Karpas-422 (cell line): Measurements from ENCODE around the gene C7orf33. TPM values are rescaled to one million over a fixed set of nuclear protein-coding genes. Genes with fewer than 3 reads are reported as not detected.

Experiments
- DNase-seq: peaks from one replicate; pipeline ENCODE4 v3.0.0-alpha.2; 2015
- H2AFZ ChIP-seq: fragments of 200-600 bp; sonication (generic); 2 replicates; pipeline ENCODE4 v1.6.1; 2014; ENCODE audit warnings: antibody characterized with exemption, low read length, mixed read lengths
- H3K27ac ChIP-seq: fragments of 200-600 bp; sonication (generic); 2 replicates; pipeline ENCODE4 v1.5.1; 2014; ENCODE audit warnings: mild to moderate bottlenecking, low read length, moderate library complexity
- H3K27me3 ChIP-seq: fragments of 200-600 bp; sonication (generic); 2 replicates; pipeline ENCODE4 v1.6.1; 2014; ENCODE audit warnings: low read length, mixed read lengths
- H3K36me3 ChIP-seq: fragments of 200-600 bp; sonication (generic); 2 replicates; pipeline ENCODE4 v1.6.1; 2014; ENCODE audit warnings: low read length, mixed read lengths; ENCODE audit not compliant: insufficient read depth
- H3K4me1 ChIP-seq: fragments of 200-600 bp; sonication (generic); 2 replicates; pipeline ENCODE4 v1.6.1; 2014; ENCODE audit warnings: mild to moderate bottlenecking, low read length, mixed read lengths
- H3K4me2 ChIP-seq: fragments of 200-600 bp; sonication (generic); 2 replicates; pipeline ENCODE4 v1.6.1; 2014; ENCODE audit warnings: low read length, low read depth, mild to moderate bottlenecking; ENCODE audit not compliant: poor library complexity, severe bottlenecking
- H3K4me3 ChIP-seq: fragments of 200-600 bp; sonication (generic); 2 replicates; pipeline ENCODE4 v1.5.1; 2014; ENCODE audit warnings: mild to moderate bottlenecking, antibody characterized with exemption, low read length, mixed read lengths
- H3K79me2 ChIP-seq: fragments of 200-600 bp; sonication (generic); 2 replicates; pipeline ENCODE4 v1.6.1; 2014; ENCODE audit warnings: mild to moderate bottlenecking, low read length, mixed read lengths
- H3K9ac ChIP-seq: fragments of 200-600 bp; sonication (generic); 2 replicates; pipeline ENCODE4 v1.6.0; 2014; ENCODE audit warnings: low read length
- H3K9me2 ChIP-seq: fragments of 200-600 bp; sonication (generic), shearing (Covaris generic); replicated peaks from 2 replicates; pipeline ENCODE4 v1.6.0; 2014; ENCODE audit warnings: mild to moderate bottlenecking, low read length, moderate library complexity; ENCODE audit not compliant: insufficient read depth
- H3K9me3 ChIP-seq: fragments of 300-700, 200-600 bp; sonication (generic); 2 replicates; pipeline ENCODE4 v1.6.1; 2014; ENCODE audit warnings: low read length, mixed read lengths
- H4K20me1 ChIP-seq: fragments of 200-600 bp; sonication (generic); 2 replicates; pipeline ENCODE4 v1.6.1; 2014; ENCODE audit warnings: mild to moderate bottlenecking, antibody characterized with exemption, low read length, low read depth; ENCODE audit not compliant: insufficient read depth
- total RNA-seq: library from RNA; depleted of rRNA; stranded (reverse); fragments of >200 nt; shearing (Covaris generic); gene quantifications from 2 replicates; pipeline ENCODE4 v1.2.3, GENCODE V29; 2014; ENCODE audit warnings: low replicate concordance

The C7orf33 gene
- total RNA-seq, 1 experiment from 2014 or later, result not detected

DNA sequence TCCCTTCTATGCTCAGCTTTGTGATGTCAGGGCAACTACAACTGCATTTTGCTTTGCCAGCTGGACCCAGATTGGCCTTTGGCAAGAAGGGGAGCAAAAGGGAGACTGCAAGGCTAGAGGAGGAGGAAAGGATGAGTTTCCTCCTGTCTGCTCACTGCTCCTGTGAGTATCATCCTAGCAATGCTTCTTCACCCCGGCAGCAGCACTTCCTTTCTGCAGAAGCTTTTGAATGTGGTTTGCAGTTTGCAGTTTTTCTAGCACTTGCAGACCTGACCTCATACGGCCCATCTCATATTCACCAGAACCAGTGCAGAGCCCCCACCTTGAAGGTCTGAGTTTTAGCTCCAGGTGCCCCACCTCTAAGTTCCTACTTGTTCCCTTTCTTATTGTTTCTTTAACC is 14.8 kb downstream of the C7orf33 start:
- Histone ChIP-seq H3K27me3 (no peaks in the 10 kb centered on the region), H3K4me3 (no peak overlapping the region), H2AFZ (no peak overlapping the region), H3K9ac (no peak overlapping the region), H3K36me3 (no peaks in the 10 kb centered on the region), H3K79me2 (no peaks in the 10 kb centered on the region), H4K20me1 (no peaks in the 10 kb centered on the region), H3K9me2 (no peaks in the 10 kb centered on the region), H3K4me2 (no peak overlapping the region), H3K27ac (no peak overlapping the region), H3K4me1 (no peaks in the 10 kb centered on the region), H3K9me3 (no peaks in the 10 kb centered on the region)
- no peak for DNase-seq

DNA sequence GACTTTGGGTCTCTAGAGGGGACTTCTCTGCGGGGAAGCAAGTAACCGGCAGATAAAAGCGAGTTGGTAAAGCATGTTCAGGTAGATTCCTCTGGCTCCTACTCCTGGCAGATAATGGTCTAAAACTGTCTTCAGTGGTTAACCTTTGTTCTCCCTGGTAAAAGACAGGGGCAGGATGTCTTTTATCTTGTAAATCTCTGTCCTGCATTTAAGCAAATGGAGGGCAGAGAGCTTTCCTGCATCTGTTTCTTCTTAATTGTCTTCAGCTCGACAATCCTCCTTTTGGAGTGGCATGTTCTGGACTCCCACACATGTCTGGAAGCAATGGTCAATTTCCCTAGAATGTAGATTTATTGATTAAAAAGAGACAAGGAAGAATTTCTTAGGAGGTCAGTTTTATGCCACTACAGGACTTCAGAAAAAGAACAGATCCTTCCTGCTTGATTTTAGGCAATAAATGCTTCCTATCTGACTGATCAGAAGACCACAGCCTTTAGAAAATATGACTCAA is 16.6 kb downstream of the C7orf33 start:
- no peak overlapping the region for H3K4me2 ChIP-seq
- H3K27me3 ChIP-seq, result no peaks in the 10 kb centered on the region
- no peaks in the 10 kb centered on the region for H3K36me3 ChIP-seq
- H3K9me3 ChIP-seq, result no peaks in the 10 kb centered on the region
- H3K4me1 ChIP-seq, result no peaks in the 10 kb centered on the region
- no peak overlapping the region for H3K4me3 ChIP-seq
- no peaks in the 10 kb centered on the region for H4K20me1 ChIP-seq
- H3K9me2 ChIP-seq, result no peaks in the 10 kb centered on the region
- no peak overlapping the region for H2AFZ ChIP-seq
- no peak for DNase-seq
- H3K27ac ChIP-seq, result no peak overlapping the region
- no peak overlapping the region for H3K9ac ChIP-seq
- no peaks in the 10 kb centered on the region for H3K79me2 ChIP-seq

DNA sequence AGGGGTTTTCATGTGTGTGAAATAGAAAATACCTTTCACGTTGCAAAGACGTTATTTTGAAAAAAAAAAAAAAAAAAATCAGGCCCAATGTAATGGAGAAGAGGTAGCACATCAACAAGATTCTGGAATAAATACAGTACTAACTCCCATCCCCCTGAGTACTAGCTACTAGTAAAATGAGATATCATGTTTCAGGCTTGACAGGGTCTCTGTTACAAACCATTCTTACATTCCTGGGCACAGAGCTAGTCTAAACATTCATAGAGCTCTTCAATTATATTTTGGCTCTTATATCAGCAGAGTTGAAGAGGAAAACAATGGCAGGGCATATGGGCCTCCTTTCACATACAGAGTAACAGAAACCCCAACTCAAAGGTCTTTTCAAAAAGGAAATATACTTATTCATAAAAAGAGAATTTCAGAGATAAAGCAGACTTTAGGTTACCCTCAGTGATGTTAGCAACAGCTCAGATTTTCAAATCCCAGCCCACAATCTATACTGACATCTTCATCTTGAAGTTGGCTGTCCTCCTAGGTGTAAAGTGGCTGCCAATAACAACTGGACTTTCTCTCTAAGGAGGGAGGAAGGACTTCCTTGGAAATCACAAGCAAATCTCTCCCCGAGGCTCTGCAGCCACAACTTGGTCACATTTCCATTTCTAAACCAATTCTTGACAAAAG is 18.6 kb downstream of the C7orf33 start:
- H3K9ac ChIP-seq, result no peak overlapping the region
- no peaks in the 10 kb centered on the region for H3K79me2 ChIP-seq

GRCh38 chr7:148611692-148612091 is 21.1 kb downstream of the C7orf33 start:
- H3K4me1 ChIP-seq, result no peaks in the 10 kb centered on the region
- no peaks in the 10 kb centered on the region for H3K79me2 ChIP-seq
- H3K4me2 ChIP-seq, result no peak overlapping the region
- no peaks in the 10 kb centered on the region for H3K9me2 ChIP-seq
- H2AFZ ChIP-seq, result no peak overlapping the region
- H3K27ac ChIP-seq, result no peak overlapping the region
- H3K9ac ChIP-seq, result no peak overlapping the region
- H3K27me3 ChIP-seq, result no peaks in the 10 kb centered on the region
- DNase-seq, result no peak
- no peaks in the 10 kb centered on the region for H3K36me3 ChIP-seq
- no peaks in the 10 kb centered on the region for H4K20me1 ChIP-seq
- H3K9me3 ChIP-seq, result no peaks in the 10 kb centered on the region
- no peak overlapping the region for H3K4me3 ChIP-seq

More for the DNA sequence above, 18.6 kb downstream of the C7orf33 start:
- no peaks in the 10 kb centered on the region for H3K9me2 ChIP-seq
- no peaks in the 10 kb centered on the region for H3K4me1 ChIP-seq
- H4K20me1 ChIP-seq, result no peaks in the 10 kb centered on the region
- DNase-seq, result no peak
- no peak overlapping the region for H3K4me3 ChIP-seq
- H3K4me2 ChIP-seq, result no peak overlapping the region
- no peaks in the 10 kb centered on the region for H3K36me3 ChIP-seq
- no peak overlapping the region for H2AFZ ChIP-seq
- no peak overlapping the region for H3K27ac ChIP-seq
- no peaks in the 10 kb centered on the region for H3K27me3 ChIP-seq
- H3K9me3 ChIP-seq, result no peaks in the 10 kb centered on the region

DNA sequence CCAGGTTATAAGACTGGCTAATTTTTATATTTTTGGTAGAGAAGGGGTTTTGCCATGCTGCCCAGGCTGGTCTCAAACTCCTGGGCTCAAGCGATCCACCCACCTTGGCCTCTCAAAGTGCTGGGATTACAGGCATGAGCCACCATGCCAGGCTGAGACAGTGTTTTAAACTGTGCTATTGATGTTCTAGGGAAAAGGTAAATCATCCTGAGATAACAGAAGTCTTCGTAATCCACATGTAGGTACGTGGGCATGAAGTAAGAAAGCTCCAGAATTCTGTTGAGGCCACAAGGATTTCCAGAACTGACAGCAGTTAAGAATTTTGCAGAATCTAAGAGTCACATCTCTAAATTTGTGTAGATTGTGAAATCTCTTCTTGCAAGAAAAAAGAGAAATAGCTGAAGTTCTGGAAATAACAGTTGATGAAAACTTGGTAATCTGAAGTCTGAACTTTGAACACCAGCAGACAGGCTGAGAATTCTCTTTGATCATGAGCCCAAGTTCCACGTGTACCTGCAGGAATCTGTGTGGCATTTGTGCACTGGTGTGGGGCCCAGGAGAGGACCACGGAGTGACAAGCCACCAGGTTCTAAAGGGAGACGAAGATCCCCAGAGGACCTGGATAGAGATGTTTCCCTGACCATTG is 24.6 kb downstream of the C7orf33 start:
- no peak overlapping the region for H3K9ac ChIP-seq
- no peak overlapping the region for H2AFZ ChIP-seq
- no peaks in the 10 kb centered on the region for H3K9me2 ChIP-seq
- H3K27ac ChIP-seq, result no peak overlapping the region
- no peaks in the 10 kb centered on the region for H3K4me1 ChIP-seq
- no peaks in the 10 kb centered on the region for H3K27me3 ChIP-seq
- DNase-seq, result no peak
- H3K4me2 ChIP-seq, result no peak overlapping the region
- no peaks in the 10 kb centered on the region for H4K20me1 ChIP-seq
- no peaks in the 10 kb centered on the region for H3K79me2 ChIP-seq
- H3K9me3 ChIP-seq, result no peaks in the 10 kb centered on the region
- H3K36me3 ChIP-seq, result no peaks in the 10 kb centered on the region
- H3K4me3 ChIP-seq, result no peak overlapping the region

- Histone ChIP-seq H2AFZ (no peak overlapping the region), H3K9ac (no peak overlapping the region), H4K20me1 (no peaks in the 10 kb centered on the region), H3K36me3 (no peaks in the 10 kb centered on the region), H3K79me2 (no peaks in the 10 kb centered on the region), H3K9me3 (no peaks in the 10 kb centered on the region), H3K9me2 (no peaks in the 10 kb centered on the region), H3K4me3 (no peak overlapping the region), H3K27me3 (no peaks in the 10 kb centered on the region), H3K27ac (no peak overlapping the region), H3K4me1 (no peaks in the 10 kb centered on the region), H3K4me2 (no peak overlapping the region)
- no peak for DNase-seq
Measured at GRCh38 chr7:148620749-148621359, 30.3 kb downstream of the C7orf33 start.

DNA sequence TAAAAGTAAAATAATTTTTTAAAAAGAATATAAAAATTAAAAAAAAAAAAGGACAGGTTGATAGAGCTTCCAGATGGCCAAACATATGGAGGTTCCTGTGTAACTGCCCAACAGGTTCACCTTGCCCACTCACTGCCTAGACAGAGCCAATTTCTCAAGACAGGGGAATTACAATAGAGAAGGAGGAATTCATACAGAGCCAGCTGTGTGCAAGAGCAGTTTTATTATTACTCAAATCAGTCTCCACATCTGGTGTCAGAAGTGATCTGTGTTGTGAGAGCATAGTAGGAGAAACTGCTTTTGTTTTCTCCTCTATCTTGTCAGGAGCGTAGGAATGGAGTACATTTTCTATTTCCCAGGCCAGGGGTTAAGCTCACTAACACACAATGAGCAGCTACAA is 31.0 kb downstream of the C7orf33 start:
- no peak overlapping the region for H3K4me3 ChIP-seq
- H3K9me2 ChIP-seq, result no peaks in the 10 kb centered on the region
- H3K79me2 ChIP-seq, result no peaks in the 10 kb centered on the region
- H3K9me3 ChIP-seq, result no peaks in the 10 kb centered on the region
- H3K27ac ChIP-seq, result no peak overlapping the region
- H3K4me1 ChIP-seq, result no peaks in the 10 kb centered on the region
- H4K20me1 ChIP-seq, result no peaks in the 10 kb centered on the region
- no peak for DNase-seq
- H3K4me2 ChIP-seq, result no peak overlapping the region
- no peak overlapping the region for H3K9ac ChIP-seq
- no peaks in the 10 kb centered on the region for H3K27me3 ChIP-seq
- H2AFZ ChIP-seq, result no peak overlapping the region
- no peaks in the 10 kb centered on the region for H3K36me3 ChIP-seq

GRCh38 chr7:148622887-148623585 is 32.5 kb downstream of the C7orf33 start:
- H3K9ac ChIP-seq, result no peak overlapping the region
- no peak for DNase-seq
- H3K9me2 ChIP-seq, result no peaks in the 10 kb centered on the region
- no peak overlapping the region for H2AFZ ChIP-seq
- no peaks in the 10 kb centered on the region for H3K27me3 ChIP-seq
- no peak overlapping the region for H3K4me2 ChIP-seq
- no peaks in the 10 kb centered on the region for H3K4me1 ChIP-seq
- no peaks in the 10 kb centered on the region for H3K9me3 ChIP-seq
- no peaks in the 10 kb centered on the region for H4K20me1 ChIP-seq
- no peak overlapping the region for H3K27ac ChIP-seq
- no peaks in the 10 kb centered on the region for H3K36me3 ChIP-seq
- no peaks in the 10 kb centered on the region for H3K79me2 ChIP-seq
- H3K4me3 ChIP-seq, result no peak overlapping the region
